Fibroblast of lung (primary cell): Measurements from ENCODE around the gene EEFSEC.

Experiments used
- CTCF ChIP-seq, 2 donors: IDR thresholded peaks in 1 of 2; conservative IDR thresholded peaks in 1 of 2; 1 replicate in 1 of 2; 2 replicates in 1 of 2; pipeline ENCODE4 v1.5.1; 2011 to 2012; ENCODE audit warnings: low read length in 2 of 2, control low read depth in 1 of 2, inconsistent platforms in 1 of 2, low read depth in 1 of 2, mild to moderate bottlenecking in 1 of 2
- EZH2 ChIP-seq: IDR thresholded peaks from 2 replicates; pipeline ENCODE4 v1.5.1; 2012; ENCODE audit warnings: low read length, control low read depth, mild to moderate bottlenecking; ENCODE audit errors: missing control alignments

DNA sequence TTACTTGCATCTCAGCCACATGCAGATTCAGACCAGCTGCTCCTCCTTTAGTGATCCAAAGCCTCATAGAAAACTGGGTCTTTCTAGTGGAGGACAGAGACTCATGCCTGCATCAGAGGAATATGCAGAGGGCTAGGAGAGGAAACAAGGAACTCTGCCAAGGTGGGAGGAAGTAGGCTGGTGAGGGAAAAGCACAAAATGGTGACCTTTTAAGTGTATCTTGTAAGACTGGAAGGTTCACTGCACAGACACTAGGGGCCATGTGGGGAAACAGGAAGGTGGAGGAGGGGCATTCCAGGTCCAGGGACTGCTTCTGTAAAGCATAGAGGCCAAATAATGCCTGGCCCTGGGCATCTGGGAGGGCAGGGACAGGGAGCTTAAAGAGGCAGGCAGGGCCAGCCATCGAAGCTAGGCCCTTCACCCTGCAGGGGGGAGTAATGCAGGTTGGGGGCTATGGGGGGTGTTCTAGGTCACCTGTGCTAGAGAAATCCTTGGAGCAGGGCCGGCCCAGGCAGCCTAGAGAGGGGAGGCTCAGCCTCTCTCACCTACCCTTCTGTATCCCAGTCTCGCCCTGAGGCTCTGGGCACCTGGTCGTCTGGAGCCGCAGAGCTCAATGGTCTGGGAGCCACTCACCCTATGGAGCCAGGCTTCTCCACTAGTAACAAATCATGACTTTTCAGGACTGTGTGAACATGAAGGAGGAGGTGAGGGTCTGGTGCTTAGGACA, 195.7 kb downstream of the EEFSEC start:
- TF ChIP-seq CTCF (conservative IDR thresholded peaks at IDR 0.05 in 1 of 2, IDR thresholded peaks at IDR 0.05 in 1 of 2; ENCODE audit: low read depth in 1 of 2, low read length in 2 of 2) (no peak), EZH2 (no peak)
